HepG2 (cell line): ENCODE data around the gene TM9SF2. TPM values are rescaled to one million over a fixed set of nuclear protein-coding genes. Genes with fewer than 3 reads are reported as not detected.

Experiments
- ATAC-seq: fragments of 200-7000 bp; cut with Tn5 transposase; 3 replicates; pipeline ENCODE4 v1.9.1; 2020; ENCODE audit warnings: mild to moderate bottlenecking, moderate library complexity
- BruUV-seq: library from RNA; stranded (reverse); fragments of 400-500 nt; replicated peaks from 2 replicates; lab custom pipeline; 2021; lab: Mats Ljungman, UMichigan
- CTCF ChIA-PET: fragments of 300-600 bp; formaldehyde crosslinking; extraction: SDS; loops from one replicate; lab custom pipeline; 2021; ENCODE audit warnings: low total read pairs, inconsistent platforms, low intra/inter-chr PET ratio; lab: Yijun Ruan, JAX
- POLR2A ChIA-PET: fragments of 350-600 bp; sonication (Branson Sonifier 250); formaldehyde crosslinking; loops from one replicate; lab custom pipeline; 2020; ENCODE audit warnings: antibody characterized with exemption, inconsistent platforms; lab: Yijun Ruan, JAX
- DNase-seq: peaks from one replicate; pipeline ENCODE4 v3.0.0-alpha.2; 2015; ENCODE audit warnings: low spot score
- FAIRE-seq: peaks from 3 replicates; lab custom pipeline; 2011; peaks lifted over from hg19 to GRCh38; lab: Jason Lieb, UNC
- H2AFZ ChIP-seq: one replicate; pipeline ENCODE4 v1.6.1; 2011; ENCODE audit warnings: low read length, inconsistent platforms
- H3K27ac ChIP-seq: fragments of 300-600 bp; 3 replicates; pipeline ENCODE4 v1.8.0; 2011; ENCODE audit warnings: mixed run types, mild to moderate bottlenecking, mixed read lengths, low read length, inconsistent platforms; ENCODE audit not compliant: insufficient read depth; ENCODE audit errors: extremely low read length
- H3K27me3 ChIP-seq, 2 experiments: fragments of 200-600 bp in 1 of 2; 2 replicates in 1 of 2; 3 replicates in 1 of 2; pipeline versions ENCODE4 v1.6.0 to v1.8.0; 2011; ENCODE audit warnings: low read length in 2 of 2, mild to moderate bottlenecking in 2 of 2, moderate library complexity in 2 of 2, inconsistent platforms in 1 of 2; ENCODE audit not compliant: insufficient read depth in 2 of 2, control insufficient read depth in 1 of 2
- H3K36me3 ChIP-seq, 2 experiments: fragments of 200-600 bp in 1 of 2; replicated peaks in 1 of 2; 2 replicates in 1 of 2; 3 replicates in 1 of 2; pipeline versions ENCODE4 v1.5.1 to v1.8.0; 2011; ENCODE audit warnings: low read length in 2 of 2, inconsistent platforms in 1 of 2; ENCODE audit not compliant: insufficient read depth in 2 of 2, control insufficient read depth in 1 of 2
- H3K4me1 ChIP-seq: 2 replicates; pipeline ENCODE4 v1.5.1; 2012; ENCODE audit warnings: low read length, inconsistent platforms; ENCODE audit not compliant: insufficient read depth
- H3K4me2 ChIP-seq: 2 replicates; pipeline ENCODE4 v1.6.0; 2011; ENCODE audit warnings: low read depth, low read length, inconsistent platforms
- H3K4me3 ChIP-seq, 3 experiments: fragments of 200-600 bp in 1 of 3; sonication (generic), shearing (Covaris generic) in 1 of 3; replicated peaks in 1 of 3; 2 replicates each; pipeline ENCODE4 v1.5.1; 2011 to 2016; ENCODE audit warnings: low read length in 3 of 3, inconsistent platforms in 2 of 3, low read depth in 2 of 3, mild to moderate bottlenecking in 2 of 3, control low read depth in 1 of 3, mixed read lengths in 1 of 3; ENCODE audit not compliant: insufficient read depth in 1 of 3
- H3K79me2 ChIP-seq: one replicate; pipeline ENCODE4 v1.6.1; 2011; ENCODE audit warnings: low read length, inconsistent platforms; ENCODE audit not compliant: insufficient read depth
- H3K9ac ChIP-seq: 2 replicates; pipeline ENCODE4 v1.6.0; 2011; ENCODE audit warnings: mild to moderate bottlenecking, low read depth, low read length, inconsistent platforms; ENCODE audit not compliant: insufficient read depth
- H3K9me3 ChIP-seq: 2 replicates; pipeline ENCODE4 v1.5.1; 2012; ENCODE audit warnings: mild to moderate bottlenecking, low read length
- H4K20me1 ChIP-seq: 2 replicates; pipeline ENCODE4 v1.6.0; 2011; ENCODE audit warnings: inconsistent platforms, mild to moderate bottlenecking, low read length, moderate library complexity; ENCODE audit not compliant: insufficient read depth
- POGZ ChIP-seq: sonication (generic); formaldehyde crosslinking; IDR thresholded peaks from 2 replicates; pipeline ENCODE4 v1.4.0; 2020; ENCODE audit warnings: mild to moderate bottlenecking, missing genetic modification reagents
- RFX5 ChIP-seq: IDR thresholded peaks from 2 replicates; pipeline ENCODE4 v1.6.1; 2011; ENCODE audit warnings: low read depth, low read length, improper control_type of control experiment
- ZBTB20 ChIP-seq: sonication (generic); formaldehyde crosslinking; IDR thresholded peaks from 2 replicates; pipeline ENCODE4 v1.8.1; 2023; ENCODE audit warnings: missing genetic modification reagents, low read depth, mild to moderate bottlenecking, borderline replicate concordance
- ZBTB7B ChIP-seq: sonication (generic); formaldehyde crosslinking; IDR thresholded peaks from 2 replicates; pipeline ENCODE4 v1.4.0; 2020; ENCODE audit warnings: missing genetic modification reagents
- ZFP62 ChIP-seq: sonication (generic); formaldehyde crosslinking; IDR thresholded peaks from 2 replicates; pipeline ENCODE4 v1.4.0; 2020; ENCODE audit warnings: missing genetic modification reagents
- ZFP82 ChIP-seq: sonication (generic); formaldehyde crosslinking; IDR thresholded peaks from 2 replicates; pipeline ENCODE4 v1.5.1; 2020; ENCODE audit warnings: mild to moderate bottlenecking, missing genetic modification reagents, borderline replicate concordance
- ZNF138 ChIP-seq: sonication (generic); formaldehyde crosslinking; IDR thresholded peaks from 2 replicates; pipeline ENCODE4 v1.5.0; 2020; ENCODE audit warnings: mild to moderate bottlenecking, low read depth, missing genetic modification reagents
- ZNF616 ChIP-seq: sonication (generic); formaldehyde crosslinking; IDR thresholded peaks from 2 replicates; pipeline ENCODE4 v1.5.0; 2020; ENCODE audit warnings: low read depth, mild to moderate bottlenecking, missing genetic modification reagents
- ZNF674 ChIP-seq: sonication (generic); formaldehyde crosslinking; IDR thresholded peaks from 2 replicates; pipeline ENCODE4 v1.5.0; 2020; ENCODE audit warnings: low read depth, mild to moderate bottlenecking, missing genetic modification reagents
- ZNF720 ChIP-seq: sonication (generic); formaldehyde crosslinking; IDR thresholded peaks from 2 replicates; pipeline ENCODE4 v1.4.0; 2020; ENCODE audit warnings: missing genetic modification reagents
- ZNF724P ChIP-seq: sonication (generic); formaldehyde crosslinking; IDR thresholded peaks from 2 replicates; pipeline ENCODE4 v1.8.0; 2022; ENCODE audit warnings: missing genetic modification reagents, borderline replicate concordance
- WGBS: methylation state at CpG from one replicate; pipeline ENCODE4 v1.1.6; 2017; ENCODE audit warnings: low lambda C conversion rate; 5-methylcytosine and 5-hydroxymethylcytosine counted together
- in situ Hi-C: cut with HindIII; loops from 2 replicates; pipeline ENCODE4 v1.10.0; 2017; ENCODE audit warnings: low pct_unique_long_range_greater_than_20kb; ENCODE audit not compliant: extremely low pct_ligation_motif_present
- intact Hi-C: fragments of 100-400 bp; cut with micrococcal nuclease; formaldehyde crosslinking; loops from one replicate; pipeline ENCODE4 v1.10.0; 2022; ENCODE audit not compliant: unreplicated experiment
- polyA plus RNA-seq, 8 experiments: library from polyadenylated mRNA; depleted of rRNA in 3 of 8; stranded (reverse) in 7 of 8; unstranded in 1 of 8; fragments of >200 nt; fragmentation: Illumina TruSeq in 4 of 8; extraction: Trizol in 4 of 8; gene quantifications; 2 replicates each; pipeline versions ENCODE4 v1.2.1 to v1.2.3, GENCODE V29; 2011 to 2016; ENCODE audit warnings: low read depth in 4 of 8, missing spikeins in 1 of 8, mixed read lengths in 1 of 8; ENCODE audit not compliant: insufficient read depth in 1 of 8
- total RNA-seq, 5 experiments: library from RNA; depleted of rRNA; stranded (reverse); fragments of >200 nt; fragmentation: Illumina TruSeq; extraction: Trizol; gene quantifications; 2 replicates each; pipeline ENCODE4 v1.2.3, GENCODE V29; 2016; ENCODE audit warnings: low read depth in 1 of 5

TM9SF2 gene
- total and polyA plus RNA-seq, 2 of the 13 experiments (the other 11 are each of a cell fraction or from before 2014, with no cell fraction given), result 94.1 to 123 TPM

- intact Hi-C loops, result no loop called here
- ATAC-seq (no peak; the same call in 1 of the 3 replicates), DNase-seq (no peak), FAIRE-seq (no peak)
- no peak overlapping the region for H3K4me3 ChIP-seq
- no peak overlapping the region for H3K27ac ChIP-seq
- no peaks in the 10 kb centered on the region for H3K79me2 ChIP-seq
- TF ChIP-seq ZNF724P (CRISPR knock-in tag) (no peak), ZFP62 (no peak), ZNF138 (CRISPR knock-in tag) (no peak), ZFP82 (CRISPR knock-in tag) (no peak), RFX5 (no peak), ZBTB7B (no peak), ZBTB20 (CRISPR knock-in tag) (no peak), ZNF674 (CRISPR knock-in tag) (no peak), POGZ (CRISPR knock-in tag) (no peak), ZNF616 (CRISPR knock-in tag) (no peak), ZNF720 (CRISPR knock-in tag) (no peak)
- no TSS peak for BruUV-seq
- 60% methylated on average over 8 of the region's 8 CpGs for WGBS
- no peaks in the 10 kb centered on the region for H3K36me3 ChIP-seq
- ChIA-PET POLR2A (interaction anchor here (2.4 kb wide), 1 partner anchor 34 kb away, joined by 6 read pairs; the partner anchor contains the start of gene CLYBL), CTCF (no interaction called here)
- H3K9me3 ChIP-seq, result no peaks in the 10 kb centered on the region
- H3K27me3 ChIP-seq, result no peaks in the 10 kb centered on the region
- no peak overlapping the region for H3K9ac ChIP-seq
- in situ Hi-C loops, result no loop called here
- H4K20me1 ChIP-seq, result no peaks in the 10 kb centered on the region
- H2AFZ ChIP-seq, result no peak overlapping the region
- H3K4me1 ChIP-seq, result 0 out of 2 replicates have a peak, but pooled peaks cover 4% of the 10 kb centered on the region
- H3K4me2 ChIP-seq, result no peak overlapping the region
These were observed 70.9 kb downstream of the TM9SF2 start for GRCh38 chr13:99572131-99572530.
